ENCODE measurements around the gene HOXA5. TPM values are rescaled to one million over a fixed set of nuclear protein-coding genes. Genes with fewer than 3 reads are reported as not detected.

The HOXA5 gene
- total RNA-seq, 2 donors from 2014 or later: 0.33 to 0.64 TPM

GRCh38 chr7:27139334-27140125 is 4.0 kb downstream of the HOXA5 start:
- Mint-ChIP-seq H3K36me3 (no peaks in the 10 kb centered on the region), H3K27ac (no peak overlapping the region)
- no peak for ATAC-seq

GRCh38 chr7:27138985-27139333 is 4.5 kb downstream of the HOXA5 start:
- Mint-ChIP-seq H3K9me3 (no peaks in the 10 kb centered on the region), H3K27ac (no peak overlapping the region), H3K4me3 (no peak overlapping the region), H3K4me1 (ENCODE audit: low read depth in 2 of 2) (peaks cover 26 to 27% of the 10 kb centered on the region in 2 donors), H3K27me3 (peaks cover 31 to 54% of the 10 kb centered on the region in 2 donors), H3K36me3 (no peaks in the 10 kb centered on the region)
- no peak for DNase-seq (ENCODE audit: low spot score)
- ATAC-seq: no peak

More at GRCh38 chr7:27139334-27140125, 4.0 kb downstream of the HOXA5 start:
- Mint-ChIP-seq H3K4me1 (ENCODE audit: low read depth in 2 of 2) (peaks cover 21% of the 10 kb centered on the region in 2 donors), H3K9me3 (no peaks in the 10 kb centered on the region), H3K27me3 (peaks cover 27 to 48% of the 10 kb centered on the region in 2 donors), H3K4me3 (no peak overlapping the region)
- DNase-seq (ENCODE audit: low spot score): no peak

- Mint-ChIP-seq H3K27me3 (peaks cover 35 to 59% of the 10 kb centered on the region in 2 donors), H3K4me1 (ENCODE audit: low read depth in 2 of 2) (peaks cover 30% of the 10 kb centered on the region in 2 donors), H3K9me3 (no peaks in the 10 kb centered on the region), H3K4me3 (no peak overlapping the region), H3K36me3 (no peaks in the 10 kb centered on the region), H3K27ac (no peak overlapping the region)
- no peak for ATAC-seq
- DNase-seq (ENCODE audit: low spot score): no peak
These were observed 5.0 kb downstream of the HOXA5 start for GRCh38 chr7:27138472-27138871.

GRCh38 chr7:27137640-27138315 is 5.7 kb downstream of the HOXA5 start:
- H3K4me1 Mint-ChIP-seq (ENCODE audit: low read depth in 2 of 2): peaks cover 29 to 30% of the 10 kb centered on the region in 2 donors
- H3K9me3 Mint-ChIP-seq: no peaks in the 10 kb centered on the region
- ATAC-seq (no peak), DNase-seq (ENCODE audit: low spot score) (no peak)
- no peaks in the 10 kb centered on the region for H3K36me3 Mint-ChIP-seq
- H3K27me3 Mint-ChIP-seq: peaks cover 34 to 63% of the 10 kb centered on the region in 2 donors
- H3K4me3 Mint-ChIP-seq: no peak overlapping the region
- peak overlapping the region in 1 of 2 donors; percentile 2 for H3K27ac Mint-ChIP-seq

GRCh38 chr7:27134392-27134791 is 9.1 kb downstream of the HOXA5 start:
- H3K27me3 Mint-ChIP-seq: peaks cover 23 to 56% of the 10 kb centered on the region in 2 donors
- DNase-seq (ENCODE audit: low spot score) (no peak), ATAC-seq (peak; percentile 66 to 67)
- peaks cover 24 to 26% of the 10 kb centered on the region in 2 donors for H3K4me1 Mint-ChIP-seq (ENCODE audit: low read depth in 2 of 2)
- H3K27ac Mint-ChIP-seq: peak overlapping the region in 1 of 2 donors; percentile 57
- H3K9me3 Mint-ChIP-seq: no peaks in the 10 kb centered on the region
- no peaks in the 10 kb centered on the region for H3K36me3 Mint-ChIP-seq
- H3K4me3 Mint-ChIP-seq: peak overlapping the region; percentile 52

GRCh38 chr7:27133409-27134231 is 9.9 kb downstream of the HOXA5 start:
- Mint-ChIP-seq H3K36me3 (no peaks in the 10 kb centered on the region), H3K27me3 (peaks cover 28 to 64% of the 10 kb centered on the region in 2 donors), H3K4me3 (peak overlapping the region; percentile 52), H3K9me3 (no peaks in the 10 kb centered on the region), H3K4me1 (ENCODE audit: low read depth in 2 of 2) (peaks cover 24 to 29% of the 10 kb centered on the region in 2 donors), H3K27ac (peak overlapping the region in 1 of 2 donors; percentile 57)
- DNase-seq (ENCODE audit: low spot score) (no peak), ATAC-seq (no peak)

GRCh38 chr7:27132978-27133377 is 10.5 kb downstream of the HOXA5 start:
- peaks cover 24 to 29% of the 10 kb centered on the region in 2 donors for H3K4me1 Mint-ChIP-seq (ENCODE audit: low read depth in 2 of 2)
- no peak overlapping the region for H3K27ac Mint-ChIP-seq
- ATAC-seq (no peak), DNase-seq (ENCODE audit: low spot score) (no peak)
- no peaks in the 10 kb centered on the region for H3K36me3 Mint-ChIP-seq
- no peaks in the 10 kb centered on the region for H3K9me3 Mint-ChIP-seq
- peaks cover 30 to 63% of the 10 kb centered on the region in 2 donors for H3K27me3 Mint-ChIP-seq
- no peak overlapping the region for H3K4me3 Mint-ChIP-seq

DNA sequence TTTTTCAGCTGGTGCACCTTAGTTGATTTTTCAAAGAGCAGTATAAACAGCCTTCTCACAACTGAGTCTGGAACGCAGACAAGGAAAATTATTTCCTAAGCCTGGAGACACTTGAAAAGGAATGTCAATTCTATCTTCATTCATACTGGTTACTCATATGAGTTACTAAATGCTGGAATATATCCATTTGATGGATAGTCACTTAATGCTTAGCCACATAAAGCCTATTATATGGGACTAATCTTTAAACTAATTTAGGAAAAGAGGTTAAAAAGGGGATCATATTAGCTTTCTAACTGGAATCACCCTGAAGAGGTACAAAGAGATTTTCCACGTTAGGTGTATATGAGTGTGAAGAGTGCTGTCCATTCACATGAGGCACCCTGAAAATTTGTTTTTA is 11.3 kb downstream of the HOXA5 start:
- H3K4me3 Mint-ChIP-seq: no peak overlapping the region
- H3K27me3 Mint-ChIP-seq: peaks cover 29 to 64% of the 10 kb centered on the region in 2 donors
- H3K27ac Mint-ChIP-seq: no peak overlapping the region
- H3K9me3 Mint-ChIP-seq: no peaks in the 10 kb centered on the region
- no peaks in the 10 kb centered on the region for H3K36me3 Mint-ChIP-seq
- peaks cover 24 to 28% of the 10 kb centered on the region in 2 donors for H3K4me1 Mint-ChIP-seq (ENCODE audit: low read depth in 2 of 2)
- ATAC-seq (no peak), DNase-seq (ENCODE audit: low spot score) (no peak)

DNA sequence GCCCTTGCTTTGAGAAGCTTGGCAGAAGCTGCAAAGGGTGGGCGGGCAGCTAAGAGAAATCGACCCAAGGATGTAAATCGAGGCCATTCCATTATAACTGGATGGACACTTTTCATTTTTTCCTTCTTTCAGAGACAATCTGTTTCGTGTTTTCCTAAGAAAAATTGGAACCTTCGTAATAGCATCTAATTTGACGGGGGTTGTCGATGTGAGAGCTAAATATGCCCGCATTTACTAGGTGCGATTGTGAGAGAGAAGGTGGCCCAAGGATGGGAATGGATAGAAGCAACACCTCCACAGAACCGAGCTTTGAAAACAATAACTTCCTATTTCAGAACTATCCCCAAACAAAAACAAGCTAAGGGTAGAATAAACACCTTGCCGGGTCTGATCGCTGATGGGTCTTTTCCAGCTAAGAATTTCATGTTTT is 12.1 kb downstream of the HOXA5 start:
- DNase-seq (ENCODE audit: low spot score) (no peak), ATAC-seq (no peak)
- peaks cover 31 to 71% of the 10 kb centered on the region in 2 donors for H3K27me3 Mint-ChIP-seq
- H3K36me3 Mint-ChIP-seq: no peaks in the 10 kb centered on the region
- no peak overlapping the region for H3K27ac Mint-ChIP-seq
- H3K4me3 Mint-ChIP-seq: no peak overlapping the region
- no peaks in the 10 kb centered on the region for H3K9me3 Mint-ChIP-seq
- peaks cover 24 to 25% of the 10 kb centered on the region in 2 donors for H3K4me1 Mint-ChIP-seq (ENCODE audit: low read depth in 2 of 2)

GRCh38 chr7:27130540-27131389 is 12.7 kb downstream of the HOXA5 start, which contains the start of gene HOXA4:
HOXA4 (minus strand) TSS chr7:27130757; CDS start chr7:27130733, 24 bp downstream.
- peaks cover 18 to 19% of the 10 kb centered on the region in 2 donors for H3K4me1 Mint-ChIP-seq (ENCODE audit: low read depth in 2 of 2)
- ATAC-seq (peak; percentile 68 to 96), DNase-seq (ENCODE audit: low spot score) (peak; percentile 89)
- no peaks in the 10 kb centered on the region for H3K36me3 Mint-ChIP-seq
- H3K27ac Mint-ChIP-seq: no peak within 1 kb of the TSS
- H3K9me3 Mint-ChIP-seq: no peaks in the 10 kb centered on the region
- H3K27me3 Mint-ChIP-seq: peaks cover 29 to 69% of the 10 kb centered on the region in 2 donors
- no peak within 1 kb of the TSS for H3K4me3 Mint-ChIP-seq

GRCh38 chr7:27129729-27130539 is 13.5 kb downstream of the HOXA5 start:
- peak; percentile 36 to 68 for ATAC-seq
- DNase-seq (ENCODE audit: low spot score): no peak
- Mint-ChIP-seq H3K4me1 (ENCODE audit: low read depth in 2 of 2) (peaks cover 13 to 16% of the 10 kb centered on the region in 2 donors), H3K9me3 (no peaks in the 10 kb centered on the region), H3K27ac (no peak overlapping the region), H3K27me3 (peaks cover 32 to 69% of the 10 kb centered on the region in 2 donors), H3K36me3 (no peaks in the 10 kb centered on the region), H3K4me3 (no peak overlapping the region)
